ENCODE data around the gene SERTAD4. TPM values are rescaled to one million over a fixed set of nuclear protein-coding genes. Genes with fewer than 3 reads are reported as not detected.

The SERTAD4 gene
- total and polyA plus RNA-seq, 10 of the 15 experiments (the other 5 are each of a cell fraction or from before 2014, with no cell fraction given), result not detected

- no peaks in the 10 kb centered on the region for H3K4me1 ChIP-seq (ENCODE audit: control insufficient read depth, insufficient read depth, low read length)
- H3K9ac ChIP-seq (ENCODE audit: control insufficient read depth, insufficient read depth, low read length), result no peak overlapping the region
- H3K27ac ChIP-seq (ENCODE audit: control insufficient read depth, insufficient read depth), result no peak overlapping the region
- H3K79me2 ChIP-seq (ENCODE audit: control insufficient read depth, insufficient read depth, low read length), result no peaks in the 10 kb centered on the region
- H4K20me1 ChIP-seq (ENCODE audit: control insufficient read depth, insufficient read depth), result no peaks in the 10 kb centered on the region
- no peaks in the 10 kb centered on the region for H3K36me3 ChIP-seq (ENCODE audit: control insufficient read depth in 2 of 2, insufficient read depth in 2 of 2, low read length in 1 of 2)
- DNase-seq (ENCODE audit: low read depth, low spot score) (no peak), ATAC-seq (no peak), FAIRE-seq (no peak)
- SMC1A ChIA-PET (ENCODE audit: uncharacterized antibody, unreplicated experiment), result no interaction called here
- no peak overlapping the region for H3K4me3 ChIP-seq
- POLR2A ChIA-PET, result no interaction called here
- in situ Hi-C loops (cut with MboI), result no loop called here
- H2AFZ ChIP-seq (ENCODE audit: control insufficient read depth, low read depth, low read length), result no peak overlapping the region
- RAD21 ChIA-PET (ENCODE audit: unreplicated experiment), result no interaction called here
- CTCF ChIA-PET, result no interaction called here
- H3K27me3 ChIP-seq (replicated peaks in 1 of 2; ENCODE audit: control insufficient read depth in 2 of 2, insufficient read depth in 2 of 2, low read length in 1 of 2), result 0 out of 4 replicates have a peak, but pooled peaks cover 0 to 3% of the 10 kb centered on the region in 2 experiments
- intact Hi-C loops (cut with micrococcal nuclease; ENCODE audit: unreplicated experiment), result no loop called here
- WGBS (ENCODE audit: insufficient coverage, insufficient replicate concordance, low lambda C conversion rate, missing lambda C conversion rate), result 14% methylated on average over 3 of the region's 3 CpGs
- no peaks in the 10 kb centered on the region; the same call in 2 of the 3 replicates for H3K9me3 ChIP-seq (replicated peaks; ENCODE audit: control insufficient read depth, insufficient read depth, low read length)
- H3K4me2 ChIP-seq (ENCODE audit: control insufficient read depth, insufficient read depth), result no peak overlapping the region
- no TSS peak for BruUV-seq (replicated peaks)
- TF ChIP-seq CTCF (IDR thresholded peaks at IDR 0.05 in 2 of 3, conservative IDR thresholded peaks at IDR 0.05 in 1 of 3; ENCODE audit: control insufficient read depth in 2 of 3, extremely low read depth in 1 of 3, insufficient read depth in 1 of 3, low read depth in 3 of 3, low read length in 3 of 3), result no peak
- no peak for TF ChIP-seq ESRRA (IDR thresholded peaks at IDR 0.05; ENCODE audit: low read length)
- no peak for TF ChIP-seq SUPT20H (IDR thresholded peaks at IDR 0.05; ENCODE audit: borderline replicate concordance, control insufficient read depth, low read depth, low read length)
- TF ChIP-seq TBL1XR1 (IDR thresholded peaks at IDR 0.05; ENCODE audit: low read depth, low read length), result no peak
- TF ChIP-seq ZBTB40 (IDR thresholded peaks at IDR 0.05; ENCODE audit: borderline replicate concordance), result no peak
- TF ChIP-seq PBX3 (IDR thresholded peaks at IDR 0.05; ENCODE audit: insufficient replicate concordance, low read depth, low read length), result no peak
- no peak for TF ChIP-seq BACH1 (IDR thresholded peaks at IDR 0.05; ENCODE audit: borderline replicate concordance)
- no peak for TF ChIP-seq HDAC2 (IDR thresholded peaks at IDR 0.05)
- no peak for TF ChIP-seq BRCA1 (IDR thresholded peaks at IDR 0.05; ENCODE audit: low read depth, low read length)
- no peak for TF ChIP-seq HDAC6 (IDR thresholded peaks at IDR 0.05; ENCODE audit: unreplicated experiment)
- TF ChIP-seq SIX5 (IDR thresholded peaks at IDR 0.05; ENCODE audit: low read depth, low read length, severe bottlenecking), result no peak
- TF ChIP-seq ZNF687 (IDR thresholded peaks at IDR 0.05), result no peak
- no peak for TF ChIP-seq SPI1 (IDR thresholded peaks at IDR 0.05; ENCODE audit: borderline replicate concordance, insufficient read depth, low read depth, low read length)
Observed at GRCh38 chr1:210198840-210199239, 33.8 kb upstream of the SERTAD4 start.
